Adrenal gland (tissue), 12 donors: Measurements from ENCODE around the gene ANKRD16. TPM values are rescaled to one million over a fixed set of nuclear protein-coding genes. Genes with fewer than 3 reads are reported as not detected.
"Not testable (repeated sequence)": the region's sequence is repeated elsewhere in the genome, so short reads cannot be mapped to it uniquely, and the experiment has no call there.

Source experiments
- DNase-seq, 7 donors: peaks; one replicate each; pipeline ENCODE4 v3.0.0-alpha.2; 2019 to 2020
- H3K27ac ChIP-seq, 5 donors: fragments of 200-600 bp; sonication (generic) in 4 of 5; 1 replicate in 3 of 5; 2 replicates in 2 of 5; pipeline versions ENCODE4 v1.5.1 to v1.8.0; 2016 to 2020; ENCODE audit warnings: mild to moderate bottlenecking in 1 of 5
- H3K27me3 ChIP-seq: fragments of 200-600 bp; 2 replicates; pipeline ENCODE4 v1.8.0; 2021
- H3K36me3 ChIP-seq, 2 donors: fragments of 200-600 bp; replicated peaks in 1 of 2; 1 replicate in 1 of 2; 2 replicates in 1 of 2; pipeline versions ENCODE4 v1.5.1 to v1.8.0; 2018 to 2022
- H3K4me1 ChIP-seq, 2 donors: fragments of 200-600 bp; replicated peaks in 1 of 2; 1 replicate in 1 of 2; 2 replicates in 1 of 2; pipeline versions ENCODE4 v1.5.1 to v1.8.0; 2018 to 2021
- H3K4me3 ChIP-seq, 4 donors: fragments of 200-600 bp; sonication (generic) in 3 of 4; one replicate each; pipeline ENCODE4 v1.5.1; 2016 to 2018
- H3K9me3 ChIP-seq, 3 donors: fragments of 200-600 bp; sonication (generic) in 1 of 3; replicated peaks in 1 of 3; 1 replicate in 2 of 3; 2 replicates in 1 of 3; pipeline versions ENCODE4 v1.5.1 to v1.8.0; 2016 to 2021
- CTCF ChIP-seq, 6 experiments: fragments of 450-650 bp in 4 of 6; fragments of 200-600 bp in 2 of 6; sonication (generic) in 1 of 6; IDR thresholded peaks; 1 replicate in 5 of 6; 2 replicates in 1 of 6; pipeline versions ENCODE4 v1.5.1 to v1.8.0; 2016 to 2021; ENCODE audit warnings: antibody characterized with exemption in 6 of 6, mild to moderate bottlenecking in 2 of 6, moderate library complexity in 1 of 6
- POLR2A ChIP-seq, 2 donors: fragments of 450-650 bp; IDR thresholded peaks; one replicate each; pipeline ENCODE4 v1.6.1; 2017; ENCODE audit warnings: antibody characterized with exemption in 2 of 2, mild to moderate bottlenecking in 2 of 2, moderate library complexity in 1 of 2
- WGBS, 4 donors: extraction: QIAGEN DNeasy Blood & Tissue Kit in 2 of 4; methylation state at CpG; one replicate each; pipeline versions ENCODE4 v1.1.5 to v1.1.7; 2013 to 2017; 5-methylcytosine and 5-hydroxymethylcytosine counted together
- intact Hi-C, 2 donors: fragments of 100-400 bp; cut with DNase I; formaldehyde crosslinking; loops; one replicate each; pipeline versions ENCODE4 v1.14.1 to v1.15.0; 2022 to 2023
- polyA plus RNA-seq, 3 donors: library from polyadenylated mRNA; stranded (reverse); fragments of 200-250 nt in 2 of 3; fragments of 350-450 nt in 1 of 3; fragmentation: Illumina TruSeq in 1 of 3; extraction: RNeasy Lipid Tissue Mini Kit (QIAGEN cat#74804) in 1 of 3; gene quantifications; one replicate each; pipeline ENCODE4 v1.2.3, GENCODE V29; 2013 to 2014
- total RNA-seq, 9 donors: library from RNA; depleted of rRNA in 4 of 9; stranded (reverse); fragments of >200 nt in 4 of 9; fragments of 120-200 nt in 1 of 9; fragmentation: NEBNext Ultra II Directional in 1 of 9; extraction: Animal tissue kit (Norgen Biotek cat#: 25700) in 1 of 9; gene quantifications; one replicate each; pipeline versions ENCODE4 v1.1.0 to v1.2.4, GENCODE V29; 2013 to 2023
- donor health status: healthy with polysubstance abuse.
- donor health status: Bipolar disorder and iron deficiency.
- donor health status: DM: yes; HTN: yes; CAD: no.
- donor health status: DM: no; HTN: no; CAD: no.
- donor health status: DM: no; HTN: no; CAD: no.
- donor health status: DM: yes; HTN: yes; CAD: no.

ANKRD16 gene
- total and polyA plus RNA-seq, 12 donors = 4.0 to 12.4 (median 6.8) TPM

- no peaks in the 10 kb centered on the region for H3K36me3 ChIP-seq
- H3K4me3 ChIP-seq = no peak overlapping the region
- 76 to 89% (median 86%) methylated on average over 4 of the region's 4 CpGs for WGBS, 4 donors
- no peak for DNase-seq
- intact Hi-C loops = no loop called here
- TF ChIP-seq POLR2A (IDR thresholded peaks at IDR 0.05) = no peak
- TF ChIP-seq CTCF (IDR thresholded peaks at IDR 0.05) = no peak
- peaks cover 4 to 27% of the 10 kb centered on the region in 2 donors for H3K4me1 ChIP-seq
- H3K27me3 ChIP-seq = no peaks in the 10 kb centered on the region
- H3K9me3 ChIP-seq = no peaks in the 10 kb centered on the region
- H3K27ac ChIP-seq = no peak overlapping the region
These were observed 45.9 kb downstream of the ANKRD16 start for GRCh38 chr10:5843686-5844344.

- Histone ChIP-seq H3K9me3 (no peaks in the 10 kb centered on the region), H3K27ac (no peak overlapping the region), H3K4me3 (no peak overlapping the region), H3K27me3 (no peaks in the 10 kb centered on the region), H3K4me1 (peaks cover 4 to 27% of the 10 kb centered on the region in 2 donors), H3K36me3 (no peaks in the 10 kb centered on the region)
- 94 to 97% (median 94%) methylated on average over 14 of the region's 14 CpGs for WGBS, 4 donors
- no peak for TF ChIP-seq POLR2A (IDR thresholded peaks at IDR 0.05)
- no peak for TF ChIP-seq CTCF (IDR thresholded peaks at IDR 0.05)
- DNase-seq = no peak
- intact Hi-C loops = no loop called here
These were observed 47.7 kb downstream of the ANKRD16 start for GRCh38 chr10:5841965-5842364.

GRCh38 chr10:5840314-5841307 is 49.1 kb downstream of the ANKRD16 start:
- intact Hi-C loops = no loop called here
- Histone ChIP-seq H3K27ac (peak overlapping the region in 1 of 5 donors; percentile 34), H3K9me3 (no peaks in the 10 kb centered on the region), H3K27me3 (no peaks in the 10 kb centered on the region), H3K4me1 (peaks cover 4 to 18% of the 10 kb centered on the region in 2 donors), H3K36me3 (no peaks in the 10 kb centered on the region), H3K4me3 (peak overlapping the region in 1 of 4 donors; percentile 29)
- no peak for TF ChIP-seq CTCF (IDR thresholded peaks at IDR 0.05)
- TF ChIP-seq POLR2A (IDR thresholded peaks at IDR 0.05) = no peak
- DNase-seq = peak in 4 of 7 donors; percentile 19 to 31 (median 26)
- WGBS, 4 donors = 36 to 53% (median 44%) methylated on average over 25 to 40 of the region's 40 CpGs

GRCh38 chr10:5836181-5836580 is 53.5 kb downstream of the ANKRD16 start:
- intact Hi-C loops, H3K27ac ChIP-seq, H3K4me3 ChIP-seq, H3K9me3 ChIP-seq, DNase-seq, H3K27me3 ChIP-seq, H3K4me1 ChIP-seq, H3K36me3 ChIP-seq: not testable (repeated sequence)
- WGBS, 4 donors = 83 to 100% (median 90%) methylated on average over 1 to 2 of the region's 2 CpGs
